CD14-positive monocyte (primary cell): Measurements from ENCODE around the gene GSE1. TPM values are rescaled to one million over a fixed set of nuclear protein-coding genes. Genes with fewer than 3 reads are reported as not detected.

ENCODE experiments used
- DNase-seq, 3 donors: peaks; one replicate each; pipeline ENCODE4 v3.0.0-alpha.2; 2011 to 2022
- H2AFZ ChIP-seq: 2 replicates; pipeline ENCODE4 v1.6.0; 2012; ENCODE audit warnings: mild to moderate bottlenecking, low read depth, low read length, inconsistent platforms; ENCODE audit not compliant: insufficient read depth, poor library complexity, severe bottlenecking
- H3K27ac ChIP-seq, 2 donors: 1 replicate in 1 of 2; 2 replicates in 1 of 2; pipeline ENCODE4 v1.5.1; 2012 to 2013; ENCODE audit warnings: low read length in 2 of 2, control low read depth in 1 of 2, inconsistent platforms in 1 of 2, low read depth in 1 of 2, mild to moderate bottlenecking in 1 of 2
- H3K27me3 ChIP-seq, 2 donors: one replicate each; pipeline versions ENCODE4 v1.6.0 to v1.6.1; 2011 to 2013; ENCODE audit warnings: low read length in 2 of 2; ENCODE audit not compliant: control insufficient read depth in 2 of 2, insufficient read depth in 2 of 2
- H3K36me3 ChIP-seq, 2 donors: replicated peaks in 1 of 2; 1 replicate in 1 of 2; 2 replicates in 1 of 2; pipeline versions ENCODE4 v1.5.1 to v1.6.1; 2012 to 2013; ENCODE audit warnings: low read length in 2 of 2, control low read depth in 1 of 2, inconsistent platforms in 1 of 2, mild to moderate bottlenecking in 1 of 2; ENCODE audit not compliant: insufficient read depth in 2 of 2, control insufficient read depth in 1 of 2
- H3K4me1 ChIP-seq, 2 donors: 1 replicate in 1 of 2; 2 replicates in 1 of 2; pipeline versions ENCODE4 v1.5.1 to v1.6.1; 2012 to 2013; ENCODE audit warnings: low read length in 2 of 2, control low read depth in 1 of 2, inconsistent platforms in 1 of 2, mild to moderate bottlenecking in 1 of 2, moderate library complexity in 1 of 2; ENCODE audit not compliant: insufficient read depth in 2 of 2, control insufficient read depth in 1 of 2
- H3K4me2 ChIP-seq: replicated peaks from 2 replicates; pipeline ENCODE3; 2012; ENCODE audit warnings: low read length, moderate library complexity, mild to moderate bottlenecking; ENCODE audit not compliant: poor library complexity, severe bottlenecking; ENCODE audit errors: extremely low read depth
- H3K4me3 ChIP-seq, 3 experiments: fragments of 200-600 bp in 1 of 3; sonication (generic) in 1 of 3; replicated peaks in 1 of 3; 1 replicate in 2 of 3; 2 replicates in 1 of 3; pipeline ENCODE4 v1.5.1; 2011 to 2013; ENCODE audit warnings: low read length in 3 of 3, mild to moderate bottlenecking in 3 of 3, control low read depth in 2 of 3, low read depth in 2 of 3, inconsistent platforms in 1 of 3, moderate library complexity in 1 of 3
- H3K79me2 ChIP-seq: 2 replicates; pipeline ENCODE4 v1.6.0; 2012; ENCODE audit warnings: mild to moderate bottlenecking, control low read depth, inconsistent platforms, low read length, moderate library complexity; ENCODE audit not compliant: insufficient read depth
- H3K9ac ChIP-seq: 2 replicates; pipeline ENCODE4 v1.6.0; 2017; ENCODE audit warnings: low read length, mild to moderate bottlenecking; ENCODE audit not compliant: insufficient read depth, poor library complexity, severe bottlenecking
- H3K9me3 ChIP-seq, 2 donors: replicated peaks in 1 of 2; 1 replicate in 1 of 2; 2 replicates in 1 of 2; pipeline versions ENCODE4 v1.5.1 to v1.6.1; 2012 to 2013; ENCODE audit warnings: low read length in 2 of 2, control low read depth in 1 of 2; ENCODE audit not compliant: control insufficient read depth in 1 of 2, insufficient read depth in 1 of 2
- H4K20me1 ChIP-seq: 2 replicates; pipeline ENCODE4 v1.6.0; 2012; ENCODE audit warnings: mild to moderate bottlenecking, low read length, control low read depth, moderate library complexity; ENCODE audit not compliant: insufficient read depth
- H3K27ac Mint-ChIP-seq, 7 donors: one replicate each; pipeline ENCODE4 v1.8.0; 2020; ENCODE audit warnings: mild to moderate bottlenecking in 7 of 7, mixed read lengths in 7 of 7, moderate library complexity in 6 of 7, inconsistent platforms in 2 of 7
- H3K27me3 Mint-ChIP-seq, 3 donors: one replicate each; pipeline ENCODE4 v1.8.0; 2021 to 2022; ENCODE audit warnings: low read depth in 3 of 3, mild to moderate bottlenecking in 3 of 3, mixed read lengths in 3 of 3, moderate library complexity in 3 of 3, inconsistent platforms in 1 of 3
- H3K36me3 Mint-ChIP-seq, 2 donors: one replicate each; pipeline ENCODE4 v1.8.0; 2020; ENCODE audit warnings: mixed read lengths in 2 of 2, inconsistent platforms in 1 of 2, mild to moderate bottlenecking in 1 of 2
- H3K4me1 Mint-ChIP-seq: one replicate; pipeline ENCODE4 v1.8.0; 2020; ENCODE audit warnings: mild to moderate bottlenecking, mixed read lengths
- H3K4me3 Mint-ChIP-seq, 2 donors: one replicate each; pipeline ENCODE4 v1.8.0; 2020; ENCODE audit warnings: mild to moderate bottlenecking in 2 of 2, mixed read lengths in 2 of 2, moderate library complexity in 1 of 2
- H3K9me3 Mint-ChIP-seq, 7 donors: one replicate each; pipeline ENCODE4 v1.8.0; 2020 to 2022; ENCODE audit warnings: mixed read lengths in 7 of 7, mild to moderate bottlenecking in 6 of 7, moderate library complexity in 6 of 7, inconsistent platforms in 2 of 7
- WGBS: methylation state at CpG from one replicate; pipeline ENCODE4 v1.1.5; 2013; ENCODE audit warnings: missing lambda C conversion rate; ENCODE audit not compliant: insufficient coverage; 5-methylcytosine and 5-hydroxymethylcytosine counted together
- intact Hi-C, 2 donors: fragments of 100-400 bp; cut with micrococcal nuclease; formaldehyde crosslinking; loops; one replicate each; pipeline versions ENCODE4 v1.15.0 to v1.15.1; 2023
- polyA plus RNA-seq, 3 donors: library from polyadenylated mRNA; depleted of rRNA in 1 of 3; unstranded in 2 of 3; stranded (reverse) in 1 of 3; fragments of 300-500 nt in 2 of 3; fragments of >200 nt in 1 of 3; fragmentation: Illumina TruSeq in 2 of 3; gene quantifications; 1 replicate in 2 of 3; 2 replicates in 1 of 3; pipeline ENCODE4 v1.2.3, GENCODE V29; 2012 to 2021
- TF ChIP-seq, protein P1 (sequence below): fragments of 200-600 bp; IDR thresholded peaks from one replicate; pipeline ENCODE4 v1.8.0; 2022; ENCODE audit warnings: antibody characterized with exemption, mild to moderate bottlenecking

Gene GSE1
- polyA plus RNA-seq, 3 donors: 0.67 to 38.9 (median 0.86) TPM

DNA sequence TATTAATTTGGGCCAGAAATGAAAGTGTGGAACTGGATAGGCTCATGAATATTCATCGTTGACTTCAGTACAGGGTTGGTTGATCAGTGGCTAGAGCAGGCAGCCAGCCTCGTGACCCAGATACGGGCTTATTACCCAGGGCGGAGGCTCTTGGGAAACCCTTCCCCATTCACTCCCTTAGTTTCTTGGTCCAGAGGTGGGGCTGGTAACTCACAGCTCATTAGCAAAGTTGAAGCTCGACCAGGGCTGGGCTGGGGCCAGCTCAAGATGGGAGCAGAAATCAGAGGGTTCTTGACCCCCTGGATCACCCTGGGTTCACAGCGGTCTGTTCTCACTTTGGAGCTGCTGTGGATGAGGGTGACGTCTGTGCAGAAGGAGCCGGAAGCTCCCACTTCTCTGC, 44.6 kb upstream of the GSE1 start:
- Mint-ChIP-seq H3K27ac (peak overlapping the region; percentile 83 to 97 (median 95)), H3K4me3 (peak overlapping the region in 1 of 2 donors; percentile 46), H3K27me3 (peaks cover 1 to 4% (median 2%) of the 10 kb centered on the region in 3 donors), H3K36me3 (peaks cover 19 to 22% of the 10 kb centered on the region in 2 donors), H3K4me1 (peaks cover 93% of the 10 kb centered on the region), H3K9me3 (peaks cover 0 to 11% (median 1%) of the 10 kb centered on the region in 7 donors)
- no peaks in the 10 kb centered on the region for H3K36me3 ChIP-seq
- H3K27ac ChIP-seq: peak overlapping the region; percentile 85 to 94
- peak; percentile 75 to 87 (median 83) for DNase-seq
- peak overlapping the region; percentile 78 for H3K4me2 ChIP-seq
- 7% methylated on average over 4 of the region's 8 CpGs for WGBS
- no peaks in the 10 kb centered on the region for H3K9me3 ChIP-seq
- H3K4me1 ChIP-seq: peaks cover 75 to 89% of the 10 kb centered on the region in 2 donors
- peaks cover 93% of the 10 kb centered on the region for H3K79me2 ChIP-seq
- H2AFZ ChIP-seq: no peak overlapping the region
- H3K27me3 ChIP-seq: no peaks in the 10 kb centered on the region
- no peak overlapping the region for H3K9ac ChIP-seq
- TF ChIP-seq, protein P1, sequence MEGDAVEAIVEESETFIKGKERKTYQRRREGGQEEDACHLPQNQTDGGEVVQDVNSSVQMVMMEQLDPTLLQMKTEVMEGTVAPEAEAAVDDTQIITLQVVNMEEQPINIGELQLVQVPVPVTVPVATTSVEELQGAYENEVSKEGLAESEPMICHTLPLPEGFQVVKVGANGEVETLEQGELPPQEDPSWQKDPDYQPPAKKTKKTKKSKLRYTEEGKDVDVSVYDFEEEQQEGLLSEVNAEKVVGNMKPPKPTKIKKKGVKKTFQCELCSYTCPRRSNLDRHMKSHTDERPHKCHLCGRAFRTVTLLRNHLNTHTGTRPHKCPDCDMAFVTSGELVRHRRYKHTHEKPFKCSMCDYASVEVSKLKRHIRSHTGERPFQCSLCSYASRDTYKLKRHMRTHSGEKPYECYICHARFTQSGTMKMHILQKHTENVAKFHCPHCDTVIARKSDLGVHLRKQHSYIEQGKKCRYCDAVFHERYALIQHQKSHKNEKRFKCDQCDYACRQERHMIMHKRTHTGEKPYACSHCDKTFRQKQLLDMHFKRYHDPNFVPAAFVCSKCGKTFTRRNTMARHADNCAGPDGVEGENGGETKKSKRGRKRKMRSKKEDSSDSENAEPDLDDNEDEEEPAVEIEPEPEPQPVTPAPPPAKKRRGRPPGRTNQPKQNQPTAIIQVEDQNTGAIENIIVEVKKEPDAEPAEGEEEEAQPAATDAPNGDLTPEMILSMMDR: no peak
- peak overlapping the region in 1 of 3 experiments; percentile 58 for H3K4me3 ChIP-seq
- peaks cover 92% of the 10 kb centered on the region for H4K20me1 ChIP-seq
- intact Hi-C loops: loop anchor here in 1 of 2 donors (5.0 kb wide), 1 partner anchor 41 kb away; no protein-coding TSS in a partner anchor

DNA sequence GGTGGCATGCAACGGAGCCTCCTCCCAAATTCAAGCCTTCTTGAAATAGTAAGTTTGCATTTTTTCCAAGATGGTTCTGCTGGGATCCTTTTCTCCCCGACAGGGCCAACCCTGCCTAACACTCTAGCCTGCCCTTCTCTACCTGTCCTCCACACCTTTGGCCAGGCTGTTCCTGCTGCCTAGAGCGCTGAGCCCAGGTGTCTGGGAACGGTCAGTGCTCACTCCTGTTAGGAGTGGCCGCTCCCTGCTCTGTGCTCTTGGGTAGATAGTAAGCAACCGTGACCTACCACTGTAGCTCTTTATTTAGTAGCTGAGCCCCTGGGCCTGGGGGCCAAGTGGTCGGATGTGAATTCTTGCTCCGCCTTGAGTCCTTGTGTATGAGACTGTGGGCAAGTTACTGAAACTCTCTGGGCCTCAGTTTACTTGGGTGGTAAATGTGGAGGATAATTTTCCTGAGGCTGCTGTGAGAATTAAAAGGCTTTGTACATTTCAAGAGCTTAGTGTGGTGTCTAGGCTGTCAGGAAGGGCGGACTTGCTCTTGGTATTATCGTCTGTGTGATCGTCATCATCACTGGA, 44.0 kb upstream of the GSE1 start:
- Histone ChIP-seq H3K9ac (no peak overlapping the region), H4K20me1 (peaks cover 92% of the 10 kb centered on the region), H3K27ac (peak overlapping the region; percentile 85 to 94), H3K4me1 (peaks cover 75 to 89% of the 10 kb centered on the region in 2 donors), H3K4me3 (peak overlapping the region in 1 of 3 experiments; percentile 58), H2AFZ (no peak overlapping the region), H3K9me3 (no peaks in the 10 kb centered on the region), H3K36me3 (no peaks in the 10 kb centered on the region), H3K4me2 (peak overlapping the region; percentile 78), H3K27me3 (no peaks in the 10 kb centered on the region), H3K79me2 (peaks cover 93% of the 10 kb centered on the region)
- H3K27ac Mint-ChIP-seq: peak overlapping the region; percentile 94 to 97 (median 95)
- peaks cover 19 to 24% of the 10 kb centered on the region in 2 donors for H3K36me3 Mint-ChIP-seq
- H3K9me3 Mint-ChIP-seq: peaks cover 0 to 11% (median 1%) of the 10 kb centered on the region in 7 donors
- peak overlapping the region; percentile 70 to 80 for H3K4me3 Mint-ChIP-seq
- peaks cover 93% of the 10 kb centered on the region for H3K4me1 Mint-ChIP-seq
- peaks cover 1 to 4% (median 2%) of the 10 kb centered on the region in 3 donors for H3K27me3 Mint-ChIP-seq
- 66% methylated on average over 8 of the region's 11 CpGs for WGBS
- intact Hi-C loops: loop anchor here in 1 of 2 donors (5.0 kb wide), 1 partner anchor 42 kb away; no protein-coding TSS in a partner anchor
- no peak for DNase-seq
- TF ChIP-seq, protein P1: no peak
